HepG2 (cell line): ENCODE measurements around the gene SLC35F3. TPM values are rescaled to one million over a fixed set of nuclear protein-coding genes. Genes with fewer than 3 reads are reported as not detected.

Experiments used
- ATAC-seq: fragments of 200-7000 bp; cut with Tn5 transposase; 3 replicates; pipeline ENCODE4 v1.9.1; 2020; ENCODE audit warnings: mild to moderate bottlenecking, moderate library complexity
- BruUV-seq: library from RNA; stranded (reverse); fragments of 400-500 nt; replicated peaks from 2 replicates; lab custom pipeline; 2021; lab: Mats Ljungman, UMichigan
- CTCF ChIA-PET: fragments of 300-600 bp; formaldehyde crosslinking; extraction: SDS; loops from one replicate; lab custom pipeline; 2021; ENCODE audit warnings: low total read pairs, inconsistent platforms, low intra/inter-chr PET ratio; lab: Yijun Ruan, JAX
- POLR2A ChIA-PET: fragments of 350-600 bp; sonication (Branson Sonifier 250); formaldehyde crosslinking; loops from one replicate; lab custom pipeline; 2020; ENCODE audit warnings: antibody characterized with exemption, inconsistent platforms; lab: Yijun Ruan, JAX
- DNase-seq: peaks from one replicate; pipeline ENCODE4 v3.0.0-alpha.2; 2015; ENCODE audit warnings: low spot score
- FAIRE-seq: peaks from 3 replicates; lab custom pipeline; 2011; peaks lifted over from hg19 to GRCh38; lab: Jason Lieb, UNC
- H2AFZ ChIP-seq: one replicate; pipeline ENCODE4 v1.6.1; 2011; ENCODE audit warnings: low read length, inconsistent platforms
- H3K27ac ChIP-seq: fragments of 300-600 bp; 3 replicates; pipeline ENCODE4 v1.8.0; 2011; ENCODE audit warnings: mixed run types, mild to moderate bottlenecking, mixed read lengths, low read length, inconsistent platforms; ENCODE audit not compliant: insufficient read depth; ENCODE audit errors: extremely low read length
- H3K27me3 ChIP-seq, 2 experiments: fragments of 200-600 bp in 1 of 2; 2 replicates in 1 of 2; 3 replicates in 1 of 2; pipeline versions ENCODE4 v1.6.0 to v1.8.0; 2011; ENCODE audit warnings: low read length in 2 of 2, mild to moderate bottlenecking in 2 of 2, moderate library complexity in 2 of 2, inconsistent platforms in 1 of 2; ENCODE audit not compliant: insufficient read depth in 2 of 2, control insufficient read depth in 1 of 2
- H3K36me3 ChIP-seq, 2 experiments: fragments of 200-600 bp in 1 of 2; replicated peaks in 1 of 2; 2 replicates in 1 of 2; 3 replicates in 1 of 2; pipeline versions ENCODE4 v1.5.1 to v1.8.0; 2011; ENCODE audit warnings: low read length in 2 of 2, inconsistent platforms in 1 of 2; ENCODE audit not compliant: insufficient read depth in 2 of 2, control insufficient read depth in 1 of 2
- H3K4me1 ChIP-seq: 2 replicates; pipeline ENCODE4 v1.5.1; 2012; ENCODE audit warnings: low read length, inconsistent platforms; ENCODE audit not compliant: insufficient read depth
- H3K4me2 ChIP-seq: 2 replicates; pipeline ENCODE4 v1.6.0; 2011; ENCODE audit warnings: low read depth, low read length, inconsistent platforms
- H3K4me3 ChIP-seq, 3 experiments: fragments of 200-600 bp in 1 of 3; sonication (generic), shearing (Covaris generic) in 1 of 3; replicated peaks in 1 of 3; 2 replicates each; pipeline ENCODE4 v1.5.1; 2011 to 2016; ENCODE audit warnings: low read length in 3 of 3, inconsistent platforms in 2 of 3, low read depth in 2 of 3, mild to moderate bottlenecking in 2 of 3, control low read depth in 1 of 3, mixed read lengths in 1 of 3; ENCODE audit not compliant: insufficient read depth in 1 of 3
- H3K79me2 ChIP-seq: one replicate; pipeline ENCODE4 v1.6.1; 2011; ENCODE audit warnings: low read length, inconsistent platforms; ENCODE audit not compliant: insufficient read depth
- H3K9ac ChIP-seq: 2 replicates; pipeline ENCODE4 v1.6.0; 2011; ENCODE audit warnings: mild to moderate bottlenecking, low read depth, low read length, inconsistent platforms; ENCODE audit not compliant: insufficient read depth
- H3K9me3 ChIP-seq: 2 replicates; pipeline ENCODE4 v1.5.1; 2012; ENCODE audit warnings: mild to moderate bottlenecking, low read length
- H4K20me1 ChIP-seq: 2 replicates; pipeline ENCODE4 v1.6.0; 2011; ENCODE audit warnings: inconsistent platforms, mild to moderate bottlenecking, low read length, moderate library complexity; ENCODE audit not compliant: insufficient read depth
- ATM ChIP-seq: fragments of 450-650 bp; IDR thresholded peaks from 2 replicates; pipeline ENCODE4 v1.7.1; 2017; ENCODE audit warnings: mild to moderate bottlenecking, borderline replicate concordance
- BRCA1 ChIP-seq: sonication (generic); formaldehyde crosslinking; IDR thresholded peaks from 2 replicates; pipeline ENCODE4 v1.4.0; 2020; ENCODE audit warnings: missing genetic modification reagents
- HMG20A ChIP-seq: IDR thresholded peaks from 2 replicates; pipeline ENCODE4 v1.6.1; 2016; ENCODE audit warnings: borderline replicate concordance
- KLF11 ChIP-seq: IDR thresholded peaks from 2 replicates; pipeline ENCODE4 v1.6.1; 2016; ENCODE audit warnings: missing compliant biosample characterization
- MED13 ChIP-seq: sonication (generic); formaldehyde crosslinking; IDR thresholded peaks from 2 replicates; pipeline ENCODE4 v1.5.0; 2020; ENCODE audit warnings: missing genetic modification reagents
- PHB2 ChIP-seq: fragments of 450-650 bp; IDR thresholded peaks from 2 replicates; pipeline ENCODE4 v1.6.1; 2018; ENCODE audit not compliant: partially characterized antibody
- POLR2AphosphoS2 ChIP-seq: IDR thresholded peaks from 2 replicates; pipeline ENCODE4 v1.6.1; 2011; ENCODE audit warnings: low read depth, low read length, improper control_type of control experiment
- RFX1 ChIP-seq: fragments of 450-650 bp; IDR thresholded peaks from 2 replicates; pipeline ENCODE4 v1.6.1; 2017
- RFXANK ChIP-seq: IDR thresholded peaks from 2 replicates; pipeline ENCODE4 v1.6.1; 2016
- ZBTB7A ChIP-seq: sonication (generic); formaldehyde crosslinking; IDR thresholded peaks from 2 replicates; pipeline ENCODE4 v1.8.0; 2022; ENCODE audit warnings: mild to moderate bottlenecking, missing genetic modification reagents
- ZFX ChIP-seq: sonication (generic); formaldehyde crosslinking; IDR thresholded peaks from 2 replicates; pipeline ENCODE4 v1.4.0; 2020; ENCODE audit warnings: mild to moderate bottlenecking, low read depth, missing genetic modification reagents, moderate library complexity
- ZNF256 ChIP-seq: sonication (generic); formaldehyde crosslinking; conservative IDR thresholded peaks from 2 replicates; pipeline ENCODE4 v1.4.0; 2020; ENCODE audit warnings: missing genetic modification reagents
- ZNF451 ChIP-seq: sonication (generic); formaldehyde crosslinking; IDR thresholded peaks from 2 replicates; pipeline ENCODE4 v1.5.0; 2020; ENCODE audit warnings: mild to moderate bottlenecking, missing genetic modification reagents
- ZNF574 ChIP-seq: sonication (generic); formaldehyde crosslinking; IDR thresholded peaks from 2 replicates; pipeline ENCODE4 v1.4.0; 2020; ENCODE audit warnings: missing genetic modification reagents
- ZNF597 ChIP-seq: sonication (generic); formaldehyde crosslinking; IDR thresholded peaks from 2 replicates; pipeline ENCODE4 v1.5.0; 2020; ENCODE audit warnings: missing genetic modification reagents
- ZNF790 ChIP-seq: sonication (generic); formaldehyde crosslinking; IDR thresholded peaks from 2 replicates; pipeline ENCODE4 v1.8.0; 2022; ENCODE audit warnings: missing genetic modification reagents, mild to moderate bottlenecking, borderline replicate concordance
- WGBS: methylation state at CpG from one replicate; pipeline ENCODE4 v1.1.6; 2017; ENCODE audit warnings: low lambda C conversion rate; 5-methylcytosine and 5-hydroxymethylcytosine counted together
- in situ Hi-C: cut with HindIII; loops from 2 replicates; pipeline ENCODE4 v1.10.0; 2017; ENCODE audit warnings: low pct_unique_long_range_greater_than_20kb; ENCODE audit not compliant: extremely low pct_ligation_motif_present
- intact Hi-C: fragments of 100-400 bp; cut with micrococcal nuclease; formaldehyde crosslinking; loops from one replicate; pipeline ENCODE4 v1.10.0; 2022; ENCODE audit not compliant: unreplicated experiment
- polyA plus RNA-seq, 8 experiments: library from polyadenylated mRNA; depleted of rRNA in 3 of 8; stranded (reverse) in 7 of 8; unstranded in 1 of 8; fragments of >200 nt; fragmentation: Illumina TruSeq in 4 of 8; extraction: Trizol in 4 of 8; gene quantifications; 2 replicates each; pipeline versions ENCODE4 v1.2.1 to v1.2.3, GENCODE V29; 2011 to 2016; ENCODE audit warnings: low read depth in 4 of 8, missing spikeins in 1 of 8, mixed read lengths in 1 of 8; ENCODE audit not compliant: insufficient read depth in 1 of 8
- total RNA-seq, 5 experiments: library from RNA; depleted of rRNA; stranded (reverse); fragments of >200 nt; fragmentation: Illumina TruSeq; extraction: Trizol; gene quantifications; 2 replicates each; pipeline ENCODE4 v1.2.3, GENCODE V29; 2016; ENCODE audit warnings: low read depth in 1 of 5
- TF ChIP-seq, protein P1 (sequence below): fragments of 450-650 bp; IDR thresholded peaks from 2 replicates; pipeline ENCODE4 v1.6.1; 2016

SLC35F3 gene
- total and polyA plus RNA-seq, 2 of the 13 experiments (the other 11 are each of a cell fraction or from before 2014, with no cell fraction given): not detected

DNA sequence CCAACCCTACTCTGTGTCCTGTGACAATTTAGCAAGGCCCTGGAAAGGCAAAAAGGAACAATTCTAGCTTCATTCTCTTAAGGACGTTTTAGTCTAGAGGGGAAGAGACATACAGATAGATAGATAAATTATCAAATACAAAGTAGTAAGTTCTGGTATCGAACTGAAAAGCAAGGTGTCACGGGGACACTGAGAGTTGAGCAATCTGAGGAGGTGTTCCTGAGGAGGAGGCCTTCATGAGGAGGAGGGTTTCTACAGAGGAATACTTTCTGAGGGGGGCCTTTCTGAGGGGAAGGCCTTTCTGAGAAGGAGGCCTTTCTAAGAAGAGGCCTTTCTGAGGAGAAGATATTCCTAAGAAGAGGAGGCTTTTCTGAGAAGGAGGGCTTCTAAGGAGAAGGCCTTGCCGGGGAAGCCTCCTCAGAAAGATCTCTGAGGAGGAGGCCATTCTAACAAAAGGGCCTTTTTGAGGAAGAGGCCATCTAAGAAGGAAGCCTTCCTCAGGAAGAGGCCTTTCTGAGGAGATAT is 312.9 kb downstream of the SLC35F3 start (continued):
- TF ChIP-seq ZFX: no peak

DNA sequence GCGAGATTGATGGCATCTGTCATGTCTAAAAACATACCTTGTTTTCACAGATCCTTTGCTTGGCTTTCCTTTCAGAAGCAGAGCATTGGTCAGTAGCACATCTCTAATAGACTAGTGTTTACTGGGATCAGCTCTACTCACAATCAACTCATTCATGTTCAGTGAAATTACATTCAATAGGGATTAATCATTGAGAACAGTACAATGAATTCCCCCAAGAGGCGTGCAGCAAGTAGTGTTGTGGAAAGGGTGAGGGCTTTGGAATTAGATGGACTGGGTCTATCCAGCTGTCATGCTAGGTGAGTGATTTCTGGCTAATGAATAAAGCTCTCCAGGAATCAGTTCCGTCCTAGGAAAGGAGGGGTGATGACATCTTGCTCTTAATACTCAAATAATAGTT is 313.6 kb downstream of the SLC35F3 start:
- in situ Hi-C loops: no loop called here
- DNase-seq: no peak
- H3K4me1 ChIP-seq: peaks cover 14% of the 10 kb centered on the region; the same call in 1 of the 2 replicates
- POLR2A ChIA-PET: no interaction called here
- CTCF ChIA-PET: no interaction called here
- no peaks in the 10 kb centered on the region for H3K9me3 ChIP-seq
- TF ChIP-seq MED13 (CRISPR knock-in tag) (no peak), POLR2AphosphoS2 (no peak), ZNF790 (CRISPR knock-in tag) (no peak), ZNF256 (CRISPR knock-in tag) (no peak), ZNF574 (CRISPR knock-in tag) (no peak), ZNF597 (no peak), HMG20A (CRISPR knock-in tag) (no peak), PHB2 (no peak), ATM (no peak), KLF11 (CRISPR knock-in tag) (no peak), BRCA1 (CRISPR knock-in tag) (no peak), RFX1 (no peak), RFXANK (CRISPR knock-in tag) (no peak), ZBTB7A (CRISPR knock-in tag) (no peak), ZNF451 (CRISPR knock-in tag) (no peak)
- TF ChIP-seq, protein P1, sequence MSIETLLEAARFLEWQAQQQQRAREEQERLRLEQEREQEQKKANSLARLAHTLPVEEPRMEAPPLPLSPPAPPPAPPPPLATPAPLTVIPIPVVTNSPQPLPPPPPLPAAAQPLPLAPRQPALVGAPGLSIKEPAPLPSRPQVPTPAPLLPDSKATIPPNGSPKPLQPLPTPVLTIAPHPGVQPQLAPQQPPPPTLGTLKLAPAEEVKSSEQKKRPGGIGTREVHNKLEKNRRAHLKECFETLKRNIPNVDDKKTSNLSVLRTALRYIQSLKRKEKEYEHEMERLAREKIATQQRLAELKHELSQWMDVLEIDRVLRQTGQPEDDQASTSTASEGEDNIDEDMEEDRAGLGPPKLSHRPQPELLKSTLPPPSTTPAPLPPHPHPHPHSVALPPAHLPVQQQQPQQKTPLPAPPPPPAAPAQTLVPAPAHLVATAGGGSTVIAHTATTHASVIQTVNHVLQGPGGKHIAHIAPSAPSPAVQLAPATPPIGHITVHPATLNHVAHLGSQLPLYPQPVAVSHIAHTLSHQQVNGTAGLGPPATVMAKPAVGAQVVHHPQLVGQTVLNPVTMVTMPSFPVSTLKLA: no peak
- no peak overlapping the region for H3K27ac ChIP-seq
- no peaks in the 10 kb centered on the region for H3K79me2 ChIP-seq
- intact Hi-C loops: loop anchor here (1.0 kb wide), 1 partner anchor 93 kb away; no protein-coding TSS in a partner anchor
- FAIRE-seq: no peak
- no peak overlapping the region for H3K9ac ChIP-seq
- H3K4me3 ChIP-seq: no peak overlapping the region
- H2AFZ ChIP-seq: no peak overlapping the region
- no peak for ATAC-seq
- H3K36me3 ChIP-seq: no peaks in the 10 kb centered on the region
- peaks cover 1 to 50% of the 10 kb centered on the region in 2 experiments; a peak in 3 of 5 replicates for H3K27me3 ChIP-seq
- 12% methylated on average over 3 of the region's 3 CpGs for WGBS
- BruUV-seq: no TSS peak
- no peaks in the 10 kb centered on the region for H4K20me1 ChIP-seq
- no peak overlapping the region for H3K4me2 ChIP-seq
